Panc1 (cell line): ENCODE data around the gene TMEM95.

Experiments
- POLR2AphosphoS5 ChIP-seq: IDR thresholded peaks from 2 replicates; pipeline ENCODE4 v1.6.1; 2012; ENCODE audit warnings: mild to moderate bottlenecking, low read depth, low read length, moderate library complexity
- SIN3A ChIP-seq: IDR thresholded peaks from 2 replicates; pipeline ENCODE4 v1.6.1; 2012; ENCODE audit warnings: low read depth, mild to moderate bottlenecking, low read length, moderate library complexity, borderline replicate concordance; ENCODE audit not compliant: insufficient read depth
- TF ChIP-seq, protein P1 (sequence below): fragments of 450-650 bp; IDR thresholded peaks from 2 replicates; pipeline ENCODE4 v1.5.1; 2017; ENCODE audit warnings: mild to moderate bottlenecking

- TF ChIP-seq, protein P1, sequence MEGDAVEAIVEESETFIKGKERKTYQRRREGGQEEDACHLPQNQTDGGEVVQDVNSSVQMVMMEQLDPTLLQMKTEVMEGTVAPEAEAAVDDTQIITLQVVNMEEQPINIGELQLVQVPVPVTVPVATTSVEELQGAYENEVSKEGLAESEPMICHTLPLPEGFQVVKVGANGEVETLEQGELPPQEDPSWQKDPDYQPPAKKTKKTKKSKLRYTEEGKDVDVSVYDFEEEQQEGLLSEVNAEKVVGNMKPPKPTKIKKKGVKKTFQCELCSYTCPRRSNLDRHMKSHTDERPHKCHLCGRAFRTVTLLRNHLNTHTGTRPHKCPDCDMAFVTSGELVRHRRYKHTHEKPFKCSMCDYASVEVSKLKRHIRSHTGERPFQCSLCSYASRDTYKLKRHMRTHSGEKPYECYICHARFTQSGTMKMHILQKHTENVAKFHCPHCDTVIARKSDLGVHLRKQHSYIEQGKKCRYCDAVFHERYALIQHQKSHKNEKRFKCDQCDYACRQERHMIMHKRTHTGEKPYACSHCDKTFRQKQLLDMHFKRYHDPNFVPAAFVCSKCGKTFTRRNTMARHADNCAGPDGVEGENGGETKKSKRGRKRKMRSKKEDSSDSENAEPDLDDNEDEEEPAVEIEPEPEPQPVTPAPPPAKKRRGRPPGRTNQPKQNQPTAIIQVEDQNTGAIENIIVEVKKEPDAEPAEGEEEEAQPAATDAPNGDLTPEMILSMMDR = no peak
- TF ChIP-seq POLR2AphosphoS5 = no peak
- TF ChIP-seq SIN3A = no peak
Measured at GRCh38 chr17:7392696-7393612, 38.0 kb downstream of the TMEM95 start.
